ENCODE data around the gene BMP8B.
A peak's percentile ranks its signal among the peaks of the same experiment; 100 is the strongest.

GRCh38 chr1:39720094-39720999, 68.3 kb downstream of the BMP8B start:
- peak; percentile 84 for TF ChIP-seq CTCF (IDR thresholded peaks at IDR 0.05)
- no peak for TF ChIP-seq RXRA (IDR thresholded peaks at IDR 0.05; ENCODE audit: borderline replicate concordance, low read depth)
